ENCODE data around the gene MKRN2OS.

MKRN2OS gene

GRCh38 chr3:12545473-12545791 lies at the start of gene MKRN2OS:
Gene MKRN2OS, minus strand, starts transcription at chr3:12545499. Its CDS starts 35 bp downstream, at chr3:12545464.
- no peak for DNase-seq (ENCODE audit: low spot score)

GRCh38 chr3:12593473-12593872 lies 48.2 kb upstream of the MKRN2OS start:
- no peak for DNase-seq (ENCODE audit: low spot score)

- no peak for DNase-seq (ENCODE audit: low spot score)
These were observed 46.9 kb upstream of the MKRN2OS start for GRCh38 chr3:12591997-12592715.

- DNase-seq (ENCODE audit: low spot score): no peak
These were observed 46.2 kb upstream of the MKRN2OS start for GRCh38 chr3:12591456-12591855.

- DNase-seq (ENCODE audit: low spot score): no peak
These were observed 44.8 kb upstream of the MKRN2OS start for GRCh38 chr3:12590096-12590495.

GRCh38 chr3:12588039-12589009 lies 43.0 kb upstream of the MKRN2OS start:
- DNase-seq (ENCODE audit: low spot score): no peak

- DNase-seq (ENCODE audit: low spot score): no peak
These were observed 41.1 kb upstream of the MKRN2OS start for GRCh38 chr3:12586403-12586802.

GRCh38 chr3:12585970-12586369 lies 40.7 kb upstream of the MKRN2OS start:
- no peak for DNase-seq (ENCODE audit: low spot score)

- no peak for DNase-seq (ENCODE audit: low spot score)
These were observed 39.9 kb upstream of the MKRN2OS start for GRCh38 chr3:12585181-12585580.

- DNase-seq (ENCODE audit: low spot score): no peak
These were observed 38.8 kb upstream of the MKRN2OS start for GRCh38 chr3:12584083-12584482.

- DNase-seq (ENCODE audit: low spot score): no peak
These were observed 38.0 kb upstream of the MKRN2OS start for GRCh38 chr3:12583280-12583679.

GRCh38 chr3:12582730-12583129 lies 37.4 kb upstream of the MKRN2OS start:
- DNase-seq (ENCODE audit: low spot score): no peak

- no peak for DNase-seq (ENCODE audit: low spot score)
These were observed 34.6 kb upstream of the MKRN2OS start for GRCh38 chr3:12579905-12580304.

GRCh38 chr3:12579456-12579855 lies 34.2 kb upstream of the MKRN2OS start:
- no peak for DNase-seq (ENCODE audit: low spot score)

GRCh38 chr3:12578742-12579141 lies 33.4 kb upstream of the MKRN2OS start:
- DNase-seq (ENCODE audit: low spot score): no peak

- no peak for DNase-seq (ENCODE audit: low spot score)
These were observed 32.1 kb upstream of the MKRN2OS start for GRCh38 chr3:12577379-12577778.

- DNase-seq (ENCODE audit: low spot score): no peak
These were observed 29.4 kb upstream of the MKRN2OS start for GRCh38 chr3:12574661-12575060.

- no peak for DNase-seq (ENCODE audit: low spot score)
These were observed 28.8 kb upstream of the MKRN2OS start for GRCh38 chr3:12574131-12574530.

GRCh38 chr3:12571986-12572385 lies 26.7 kb upstream of the MKRN2OS start:
- DNase-seq (ENCODE audit: low spot score): no peak

GRCh38 chr3:12569836-12570235 lies 24.5 kb upstream of the MKRN2OS start:
- DNase-seq (ENCODE audit: low spot score): no peak

- no peak for DNase-seq (ENCODE audit: low spot score)
These were observed 23.4 kb upstream of the MKRN2OS start for GRCh38 chr3:12568747-12569146.

GRCh38 chr3:12566976-12567375 lies 21.7 kb upstream of the MKRN2OS start:
- DNase-seq (ENCODE audit: low spot score): no peak

GRCh38 chr3:12562451-12562850 lies 17.2 kb upstream of the MKRN2OS start:
- no peak for DNase-seq (ENCODE audit: low spot score)

Data from hematopoietic multipotent progenitor cell treated with erythropoietin and hydrocortisone succinate and interleukin-3 and kit ligand, for 17 days (in vitro differentiated cells).